Measurements from ENCODE around the gene OR52N5. TPM values are rescaled to one million over a fixed set of nuclear protein-coding genes. Genes with fewer than 3 reads are reported as not detected.

Gene OR52N5
- total and polyA plus RNA-seq, 2 of the 13 experiments (the other 11 are each of a cell fraction or from before 2014, with no cell fraction given), result not detected

DNA sequence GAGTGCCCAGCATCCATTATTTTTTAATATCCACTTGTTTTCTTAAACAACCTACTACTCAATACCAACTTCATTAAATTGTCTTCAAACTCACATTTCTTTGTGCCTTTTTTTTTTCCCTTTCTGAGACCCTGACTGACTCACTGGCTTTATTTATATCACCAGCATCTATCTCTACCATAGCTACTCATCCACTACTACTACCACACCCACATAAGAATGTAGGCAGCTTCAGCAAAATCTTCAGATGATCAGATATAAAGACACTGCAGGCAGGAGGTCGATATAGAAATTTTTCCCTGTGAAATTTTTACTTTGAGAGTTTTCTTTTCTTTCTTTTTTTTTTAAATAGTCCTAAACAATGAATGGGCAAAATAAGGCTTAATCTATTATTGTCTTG is 44.7 kb downstream of the OR52N5 start:
- no peak overlapping the region for H3K27ac ChIP-seq (ENCODE audit: extremely low read length, insufficient read depth, low read length)
- WGBS (ENCODE audit: low lambda C conversion rate), result 0% methylated on average over 1 of the region's 1 CpG
- no peak overlapping the region for H3K4me2 ChIP-seq (ENCODE audit: low read depth, low read length)
- no peak overlapping the region for H3K4me3 ChIP-seq (replicated peaks in 1 of 3; ENCODE audit: insufficient read depth in 1 of 3, low read depth in 2 of 3, low read length in 3 of 3)
- no peaks in the 10 kb centered on the region for H3K4me1 ChIP-seq (ENCODE audit: insufficient read depth, low read length)
- H3K36me3 ChIP-seq (replicated peaks in 1 of 2; ENCODE audit: control insufficient read depth in 1 of 2, insufficient read depth in 2 of 2, low read length in 2 of 2), result no peaks in the 10 kb centered on the region
- TF ChIP-seq, protein P1, sequence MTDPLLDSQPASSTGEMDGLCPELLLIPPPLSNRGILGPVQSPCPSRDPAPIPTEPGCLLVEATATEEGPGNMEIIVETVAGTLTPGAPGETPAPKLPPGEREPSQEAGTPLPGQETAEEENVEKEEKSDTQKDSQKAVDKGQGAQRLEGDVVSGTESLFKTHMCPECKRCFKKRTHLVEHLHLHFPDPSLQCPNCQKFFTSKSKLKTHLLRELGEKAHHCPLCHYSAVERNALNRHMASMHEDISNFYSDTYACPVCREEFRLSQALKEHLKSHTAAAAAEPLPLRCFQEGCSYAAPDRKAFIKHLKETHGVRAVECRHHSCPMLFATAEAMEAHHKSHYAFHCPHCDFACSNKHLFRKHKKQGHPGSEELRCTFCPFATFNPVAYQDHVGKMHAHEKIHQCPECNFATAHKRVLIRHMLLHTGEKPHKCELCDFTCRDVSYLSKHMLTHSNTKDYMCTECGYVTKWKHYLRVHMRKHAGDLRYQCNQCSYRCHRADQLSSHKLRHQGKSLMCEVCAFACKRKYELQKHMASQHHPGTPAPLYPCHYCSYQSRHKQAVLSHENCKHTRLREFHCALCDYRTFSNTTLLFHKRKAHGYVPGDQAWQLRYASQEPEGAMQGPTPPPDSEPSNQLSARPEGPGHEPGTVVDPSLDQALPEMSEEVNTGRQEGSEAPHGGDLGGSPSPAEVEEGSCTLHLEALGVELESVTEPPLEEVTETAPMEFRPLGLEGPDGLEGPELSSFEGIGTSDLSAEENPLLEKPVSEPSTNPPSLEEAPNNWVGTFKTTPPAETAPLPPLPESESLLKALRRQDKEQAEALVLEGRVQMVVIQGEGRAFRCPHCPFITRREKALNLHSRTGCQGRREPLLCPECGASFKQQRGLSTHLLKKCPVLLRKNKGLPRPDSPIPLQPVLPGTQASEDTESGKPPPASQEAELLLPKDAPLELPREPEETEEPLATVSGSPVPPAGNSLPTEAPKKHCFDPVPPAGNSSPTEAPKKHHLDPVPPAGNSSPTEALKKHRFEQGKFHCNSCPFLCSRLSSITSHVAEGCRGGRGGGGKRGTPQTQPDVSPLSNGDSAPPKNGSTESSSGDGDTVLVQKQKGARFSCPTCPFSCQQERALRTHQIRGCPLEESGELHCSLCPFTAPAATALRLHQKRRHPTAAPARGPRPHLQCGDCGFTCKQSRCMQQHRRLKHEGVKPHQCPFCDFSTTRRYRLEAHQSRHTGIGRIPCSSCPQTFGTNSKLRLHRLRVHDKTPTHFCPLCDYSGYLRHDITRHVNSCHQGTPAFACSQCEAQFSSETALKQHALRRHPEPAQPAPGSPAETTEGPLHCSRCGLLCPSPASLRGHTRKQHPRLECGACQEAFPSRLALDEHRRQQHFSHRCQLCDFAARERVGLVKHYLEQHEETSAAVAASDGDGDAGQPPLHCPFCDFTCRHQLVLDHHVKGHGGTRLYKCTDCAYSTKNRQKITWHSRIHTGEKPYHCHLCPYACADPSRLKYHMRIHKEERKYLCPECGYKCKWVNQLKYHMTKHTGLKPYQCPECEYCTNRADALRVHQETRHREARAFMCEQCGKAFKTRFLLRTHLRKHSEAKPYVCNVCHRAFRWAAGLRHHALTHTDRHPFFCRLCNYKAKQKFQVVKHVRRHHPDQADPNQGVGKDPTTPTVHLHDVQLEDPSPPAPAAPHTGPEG (CRISPR knock-in tag; IDR thresholded peaks at IDR 0.05), result no peak
- no peak for TF ChIP-seq LCORL (IDR thresholded peaks at IDR 0.05)
- TF ChIP-seq LCORL (CRISPR knock-in tag; IDR thresholded peaks at IDR 0.05), result no peak
- TF ChIP-seq MAFF (IDR thresholded peaks at IDR 0.05; ENCODE audit: low read depth, low read length), result no peak
- TF ChIP-seq, protein P2, sequence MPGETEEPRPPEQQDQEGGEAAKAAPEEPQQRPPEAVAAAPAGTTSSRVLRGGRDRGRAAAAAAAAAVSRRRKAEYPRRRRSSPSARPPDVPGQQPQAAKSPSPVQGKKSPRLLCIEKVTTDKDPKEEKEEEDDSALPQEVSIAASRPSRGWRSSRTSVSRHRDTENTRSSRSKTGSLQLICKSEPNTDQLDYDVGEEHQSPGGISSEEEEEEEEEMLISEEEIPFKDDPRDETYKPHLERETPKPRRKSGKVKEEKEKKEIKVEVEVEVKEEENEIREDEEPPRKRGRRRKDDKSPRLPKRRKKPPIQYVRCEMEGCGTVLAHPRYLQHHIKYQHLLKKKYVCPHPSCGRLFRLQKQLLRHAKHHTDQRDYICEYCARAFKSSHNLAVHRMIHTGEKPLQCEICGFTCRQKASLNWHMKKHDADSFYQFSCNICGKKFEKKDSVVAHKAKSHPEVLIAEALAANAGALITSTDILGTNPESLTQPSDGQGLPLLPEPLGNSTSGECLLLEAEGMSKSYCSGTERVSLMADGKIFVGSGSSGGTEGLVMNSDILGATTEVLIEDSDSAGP (CRISPR knock-in tag; IDR thresholded peaks at IDR 0.05; ENCODE audit: borderline replicate concordance), result no peak
- TF ChIP-seq TAF1 (CRISPR knock-in tag; IDR thresholded peaks at IDR 0.05), result no peak
- no peaks in the 10 kb centered on the region for H4K20me1 ChIP-seq (ENCODE audit: insufficient read depth, low read length)
- no peaks in the 10 kb centered on the region for H3K27me3 ChIP-seq (ENCODE audit: control insufficient read depth in 1 of 2, insufficient read depth in 2 of 2, low read length in 2 of 2)
- in situ Hi-C loops (cut with HindIII; ENCODE audit: extremely low pct_ligation_motif_present, low pct_unique_long_range_greater_than_20kb) (no loop called here), intact Hi-C loops (cut with micrococcal nuclease; ENCODE audit: unreplicated experiment) (no loop called here)
- DNase-seq (ENCODE audit: low spot score) (no peak), ATAC-seq (no peak), FAIRE-seq (no peak)
- ChIA-PET POLR2A (no interaction called here), CTCF (ENCODE audit: low intra/inter-chr PET ratio, low total read pairs) (no interaction called here)
- H3K79me2 ChIP-seq (ENCODE audit: insufficient read depth, low read length), result no peaks in the 10 kb centered on the region
- BruUV-seq (replicated peaks), result no TSS peak
- no peaks in the 10 kb centered on the region for H3K9me3 ChIP-seq (ENCODE audit: low read length)
- no peak overlapping the region for H2AFZ ChIP-seq (ENCODE audit: low read length)
- no peak overlapping the region for H3K9ac ChIP-seq (ENCODE audit: insufficient read depth, low read depth, low read length)
